Common myeloid progenitor, CD34-positive (primary cell): ENCODE results near the gene ARPC1B.

Experiments used
- CTCF ChIA-PET: fragments of 350-600 bp; sonication (Branson Sonifier 250); formaldehyde crosslinking; loops from one replicate; lab custom pipeline; 2021; ENCODE audit warnings: antibody characterized with exemption; lab: Charles Lee
- POLR2A ChIA-PET: fragments of 350-600 bp; sonication (Branson Sonifier 250); formaldehyde crosslinking; loops from one replicate; lab custom pipeline; 2021; ENCODE audit warnings: antibody characterized with exemption; lab: Charles Lee
- DNase-seq, 3 donors: peaks; one replicate each; pipeline versions ENCODE4 v3.0.0 to v3.0.0-alpha.2; 2013
- H3K27ac ChIP-seq, 2 experiments: 1 replicate in 1 of 2; 2 replicates in 1 of 2; pipeline ENCODE4 v1.7.0; 2013; ENCODE audit warnings: inconsistent platforms in 2 of 2, low read length in 2 of 2, mild to moderate bottlenecking in 2 of 2, low read depth in 1 of 2, moderate library complexity in 1 of 2; ENCODE audit not compliant: severe bottlenecking in 2 of 2, insufficient read depth in 1 of 2, poor library complexity in 1 of 2
- H3K27me3 ChIP-seq, 5 experiments: replicated peaks in 2 of 5; 1 replicate in 3 of 5; 2 replicates in 2 of 5; pipeline versions ENCODE4 v1.6.1 to v1.7.0; 2013; ENCODE audit warnings: low read length in 4 of 5, mild to moderate bottlenecking in 2 of 5, moderate library complexity in 2 of 5, inconsistent platforms in 1 of 5; ENCODE audit not compliant: insufficient read depth in 5 of 5, control insufficient read depth in 4 of 5
- H3K36me3 ChIP-seq, 4 experiments: 1 replicate in 2 of 4; 2 replicates in 2 of 4; pipeline versions ENCODE4 v1.6.1 to v1.7.0; 2013; ENCODE audit warnings: low read length in 3 of 4, control low read depth in 1 of 4, mild to moderate bottlenecking in 1 of 4; ENCODE audit not compliant: control insufficient read depth in 4 of 4, insufficient read depth in 4 of 4
- H3K4me1 ChIP-seq, 4 experiments: 1 replicate in 3 of 4; 2 replicates in 1 of 4; pipeline versions ENCODE4 v1.6.1 to v1.7.1; 2013; ENCODE audit warnings: low read length in 3 of 4, mild to moderate bottlenecking in 3 of 4, control low read depth in 1 of 4, inconsistent platforms in 1 of 4, moderate library complexity in 1 of 4; ENCODE audit not compliant: control insufficient read depth in 4 of 4, insufficient read depth in 4 of 4; ENCODE audit errors: control extremely low read depth in 1 of 4
- H3K4me3 ChIP-seq, 7 experiments: 1 replicate in 4 of 7; 2 replicates in 3 of 7; pipeline versions ENCODE4 v1.5.1 to v1.7.0; 2013; ENCODE audit warnings: mild to moderate bottlenecking in 7 of 7, low read length in 6 of 7, moderate library complexity in 6 of 7, inconsistent platforms in 2 of 7, low read depth in 2 of 7, control low read depth in 1 of 7; ENCODE audit not compliant: insufficient read depth in 4 of 7, control insufficient read depth in 1 of 7; ENCODE audit errors: extremely low read depth in 1 of 7
- H3K9me3 ChIP-seq, 5 experiments: 1 replicate in 4 of 5; 2 replicates in 1 of 5; pipeline versions ENCODE4 v1.6.1 to v1.7.1; 2013; ENCODE audit warnings: low read length in 4 of 5, mild to moderate bottlenecking in 2 of 5, inconsistent platforms in 1 of 5, low read depth in 1 of 5, moderate library complexity in 1 of 5; ENCODE audit not compliant: control insufficient read depth in 4 of 5, insufficient read depth in 2 of 5; ENCODE audit errors: control extremely low read depth in 1 of 5
- WGBS: methylation state at CpG from one replicate; pipeline ENCODE4 v1.1.5; 2013; ENCODE audit not compliant: insufficient coverage; 5-methylcytosine and 5-hydroxymethylcytosine counted together

Gene ARPC1B

DNA sequence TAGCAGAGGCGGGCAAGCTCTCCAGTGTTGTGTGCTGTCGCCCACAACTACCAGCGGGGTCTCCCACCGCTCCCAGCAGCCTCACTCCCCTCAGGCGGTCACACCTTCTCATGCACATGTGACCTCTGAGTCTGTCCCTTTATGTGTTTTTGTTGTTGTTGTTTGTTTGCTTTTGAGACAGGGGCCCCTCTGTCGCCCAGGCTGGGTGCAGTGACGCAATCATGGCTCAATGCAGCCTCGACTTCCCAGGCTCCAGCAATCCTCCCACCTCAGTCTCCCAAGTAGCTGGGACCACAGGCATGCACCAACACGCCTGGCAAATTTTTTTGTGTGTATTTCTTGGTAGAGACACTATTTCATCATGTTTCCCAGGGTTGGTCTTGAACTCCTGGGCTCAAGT is 65.7 kb downstream of the ARPC1B start:
- no peaks in the 10 kb centered on the region for H3K27me3 ChIP-seq
- CTCF ChIA-PET = no interaction called here
- 100% methylated on average over 1 of the region's 9 CpGs for WGBS
- no peak for DNase-seq
- H3K9me3 ChIP-seq = no peaks in the 10 kb centered on the region
- H3K27ac ChIP-seq = peak overlapping the region in 1 of 2 experiments; percentile 82
- peaks cover 0 to 31% (median 12%) of the 10 kb centered on the region in 4 experiments for H3K36me3 ChIP-seq
- peak overlapping the region in 6 of 7 experiments; percentile 90 to 98 (median 96) for H3K4me3 ChIP-seq
- H3K4me1 ChIP-seq = peaks cover 6 to 22% (median 16%) of the 10 kb centered on the region in 4 experiments
- POLR2A ChIA-PET = no interaction called here
